ENCODE results near the gene ELMOD3. TPM values are rescaled to one million over a fixed set of nuclear protein-coding genes. Genes with fewer than 3 reads are reported as not detected.
A peak's percentile ranks its signal among the peaks of the same experiment; 100 is the strongest.

ELMOD3 gene
- total RNA-seq, 1 donor from 2014 or later = 18.0 TPM

GRCh38 chr2:85325466-85325811 lies 29.1 kb upstream of the ELMOD3 start:
- H3K36me3 Mint-ChIP-seq (ENCODE audit: unreplicated experiment) = peaks cover 9% of the 10 kb centered on the region
- H3K9me3 Mint-ChIP-seq (ENCODE audit: unreplicated experiment) = peaks cover 8% of the 10 kb centered on the region
- no peak overlapping the region for H3K27ac Mint-ChIP-seq (ENCODE audit: unreplicated experiment)
- TF ChIP-seq CTCF (IDR thresholded peaks at IDR 0.05; ENCODE audit: partially characterized antibody, unreplicated experiment) = no peak
- peaks cover 4% of the 10 kb centered on the region for H3K27me3 Mint-ChIP-seq (ENCODE audit: unreplicated experiment)
- H3K4me3 Mint-ChIP-seq (ENCODE audit: unreplicated experiment) = peak overlapping the region; percentile 99
- H3K4me1 Mint-ChIP-seq (ENCODE audit: low read depth, unreplicated experiment) = peaks cover 23% of the 10 kb centered on the region
- DNase-seq = no peak

DNA sequence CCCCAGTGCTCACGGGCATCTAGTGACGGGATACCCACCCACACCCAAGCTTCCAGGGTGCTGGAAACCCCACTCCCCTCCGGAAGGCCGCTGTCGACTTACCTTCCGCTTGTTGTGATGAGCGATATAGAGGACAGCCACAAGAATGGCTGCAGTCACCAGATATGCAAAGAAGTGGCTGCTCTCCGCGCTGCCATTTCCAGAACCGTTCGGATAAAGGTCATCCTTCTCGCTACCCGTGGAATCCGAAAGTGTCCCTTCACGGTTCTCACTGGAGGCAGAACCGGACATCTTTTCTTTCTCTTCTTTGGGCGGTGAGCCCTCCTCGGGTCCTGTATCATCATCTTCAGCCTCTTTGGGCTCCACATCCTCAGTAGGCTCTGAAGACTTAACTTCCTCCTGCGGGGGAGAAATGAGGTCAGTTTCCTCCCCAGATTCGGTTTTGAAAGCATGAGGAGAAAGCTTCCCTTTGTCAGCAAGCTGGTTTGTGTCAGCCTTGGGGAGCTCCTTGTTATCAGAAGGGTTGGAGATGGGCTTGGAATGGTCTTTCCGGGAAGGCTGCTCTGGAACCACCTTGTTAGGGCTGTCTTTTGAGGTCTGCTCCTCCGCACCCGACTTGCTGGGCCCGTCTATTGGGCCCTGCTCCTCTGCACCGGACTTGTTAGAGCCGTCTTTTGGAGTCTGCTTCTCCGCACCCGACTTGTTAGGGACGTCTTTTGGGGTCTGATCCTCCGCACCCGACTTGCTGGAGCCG lies 28.0 kb upstream of the ELMOD3 start:
- Mint-ChIP-seq H3K4me1 (ENCODE audit: low read depth, unreplicated experiment) (peaks cover 22% of the 10 kb centered on the region), H3K27ac (ENCODE audit: unreplicated experiment) (no peak overlapping the region), H3K27me3 (ENCODE audit: unreplicated experiment) (peaks cover 4% of the 10 kb centered on the region), H3K4me3 (ENCODE audit: unreplicated experiment) (peak overlapping the region; percentile 99), H3K36me3 (ENCODE audit: unreplicated experiment) (peaks cover 3% of the 10 kb centered on the region), H3K9me3 (ENCODE audit: unreplicated experiment) (peaks cover 8% of the 10 kb centered on the region)
- DNase-seq = no peak
- TF ChIP-seq CTCF (IDR thresholded peaks at IDR 0.05; ENCODE audit: partially characterized antibody, unreplicated experiment) = no peak

DNA sequence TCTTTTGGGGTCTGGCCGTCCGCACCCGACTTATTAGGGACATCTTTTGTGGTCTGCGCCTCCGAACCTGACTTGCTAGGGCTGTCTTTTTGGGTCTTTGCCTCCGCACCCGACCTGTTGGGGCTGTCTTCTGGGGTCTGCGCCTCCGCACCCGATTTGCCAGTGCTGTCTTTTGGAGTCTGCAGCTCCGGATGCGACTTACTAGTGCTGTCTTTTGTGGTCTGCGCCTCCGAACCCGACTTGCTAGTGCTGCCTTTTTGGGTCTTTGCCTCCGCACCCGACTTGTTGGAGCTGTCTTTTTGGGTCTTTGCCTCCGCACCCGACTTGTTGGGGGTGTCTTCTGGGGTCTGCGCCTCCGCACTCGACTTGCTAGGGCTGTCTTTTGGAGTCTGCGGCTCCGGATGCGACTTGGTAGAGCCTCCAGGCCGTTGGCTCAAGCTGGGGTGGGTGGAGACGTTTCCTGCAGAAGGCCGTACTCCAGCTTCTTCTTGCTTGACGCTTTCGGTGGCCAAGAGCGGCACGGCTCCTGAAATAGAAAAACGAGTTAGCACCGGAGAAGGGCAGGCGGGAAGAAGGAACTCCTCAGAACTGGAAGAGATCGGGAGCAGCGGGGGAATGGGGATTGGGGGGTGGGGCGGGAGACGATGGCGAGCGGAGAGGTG lies 27.3 kb upstream of the ELMOD3 start:
- Mint-ChIP-seq H3K4me3 (ENCODE audit: unreplicated experiment) (peak overlapping the region; percentile 99), H3K27me3 (ENCODE audit: unreplicated experiment) (peaks cover 5% of the 10 kb centered on the region), H3K36me3 (ENCODE audit: unreplicated experiment) (peaks cover 3% of the 10 kb centered on the region), H3K27ac (ENCODE audit: unreplicated experiment) (peak overlapping the region; percentile 99), H3K4me1 (ENCODE audit: low read depth, unreplicated experiment) (peaks cover 22% of the 10 kb centered on the region), H3K9me3 (ENCODE audit: unreplicated experiment) (peaks cover 8% of the 10 kb centered on the region)
- DNase-seq = peak; percentile 39
- TF ChIP-seq CTCF (IDR thresholded peaks at IDR 0.05; ENCODE audit: partially characterized antibody, unreplicated experiment) = no peak

- no peak for TF ChIP-seq CTCF (IDR thresholded peaks at IDR 0.05; ENCODE audit: partially characterized antibody, unreplicated experiment)
- Mint-ChIP-seq H3K27ac (ENCODE audit: unreplicated experiment) (peak within 1 kb of the TSS; percentile 99), H3K4me1 (ENCODE audit: low read depth, unreplicated experiment) (peaks cover 22% of the 10 kb centered on the region), H3K36me3 (ENCODE audit: unreplicated experiment) (peaks cover 3% of the 10 kb centered on the region), H3K27me3 (ENCODE audit: unreplicated experiment) (peaks cover 5% of the 10 kb centered on the region), H3K4me3 (ENCODE audit: unreplicated experiment) (peak within 1 kb of the TSS; percentile 99), H3K9me3 (ENCODE audit: unreplicated experiment) (peaks cover 5% of the 10 kb centered on the region)
- peak; percentile 93 for DNase-seq
These were observed 26.5 kb upstream of the ELMOD3 start, which contains the start of gene TGOLN2 for GRCh38 chr2:85327822-85328617. TSS of gene TGOLN2 (minus strand) at chr2:85327989. CDS start at chr2:85327962, 27 bp downstream.
